K562 (cell line): Measurements from ENCODE around the gene AMELX. TPM values are rescaled to one million over a fixed set of nuclear protein-coding genes. Genes with fewer than 3 reads are reported as not detected.

ENCODE experiments used
- ATAC-seq: fragments of 200-7000 bp; cut with Tn5 transposase; 3 replicates; pipeline ENCODE4 v1.9.1; 2020; ENCODE audit warnings: moderate library complexity
- BruUV-seq: library from RNA; stranded (reverse); fragments of 400-500 nt; replicated peaks from 2 replicates; lab custom pipeline; 2021; lab: Mats Ljungman, UMichigan
- CTCF ChIA-PET: fragments of 300-600 bp; formaldehyde crosslinking; extraction: SDS; loops from one replicate; lab custom pipeline; 2021; ENCODE audit warnings: low intra/inter-chr PET ratio; lab: Yijun Ruan, JAX
- POLR2A ChIA-PET: fragments of 300-600, 350-650 bp; sonication (Branson Sonifier 250); formaldehyde crosslinking; extraction: SDS; loops from one replicate; lab custom pipeline; 2021; ENCODE audit warnings: antibody characterized with exemption, inconsistent platforms; lab: Yijun Ruan, JAX
- DNase-seq, 4 experiments: peaks; one replicate each; pipeline versions ENCODE4 v3.0.0 to v3.0.0-alpha.2; 2011 to 2018; ENCODE audit warnings: low spot score in 3 of 4, mixed read lengths in 3 of 4; ENCODE audit errors: extremely low read depth in 1 of 4
- FAIRE-seq: peaks from 2 replicates; lab custom pipeline; 2011; peaks lifted over from hg19 to GRCh38; lab: Jason Lieb, UNC
- H2AFZ ChIP-seq: 2 replicates; pipeline ENCODE4 v1.6.0; 2011; ENCODE audit warnings: low read depth, low read length, control low read depth, inconsistent platforms
- H3K27ac ChIP-seq: fragments of 200-600 bp; 3 replicates; pipeline ENCODE4 v1.8.0; 2011; ENCODE audit warnings: low read depth, mild to moderate bottlenecking, control low read depth, inconsistent platforms, low read length, moderate library complexity, mixed read lengths; ENCODE audit errors: extremely low read depth
- H3K27me3 ChIP-seq, 2 experiments: fragments of 300-600 bp in 1 of 2; 2 replicates in 1 of 2; 3 replicates in 1 of 2; pipeline versions ENCODE4 v1.6.0 to v1.8.0; 2011; ENCODE audit warnings: inconsistent platforms in 2 of 2, low read length in 2 of 2, mild to moderate bottlenecking in 1 of 2, mixed read lengths in 1 of 2, moderate library complexity in 1 of 2; ENCODE audit not compliant: control insufficient read depth in 2 of 2, insufficient read depth in 2 of 2
- H3K36me3 ChIP-seq: fragments of 300-600 bp; 3 replicates; pipeline ENCODE4 v1.8.0; 2011; ENCODE audit warnings: mild to moderate bottlenecking, low read length, inconsistent platforms; ENCODE audit not compliant: control insufficient read depth, insufficient read depth
- H3K4me1 ChIP-seq, 2 experiments: fragments of 200-600 bp in 1 of 2; replicated peaks in 1 of 2; 2 replicates in 1 of 2; 3 replicates in 1 of 2; pipeline versions ENCODE4 v1.5.1 to v1.8.0; 2011; ENCODE audit warnings: inconsistent platforms in 2 of 2, low read length in 2 of 2, mild to moderate bottlenecking in 1 of 2, mixed read lengths in 1 of 2, moderate library complexity in 1 of 2; ENCODE audit not compliant: control insufficient read depth in 2 of 2, insufficient read depth in 2 of 2
- H3K4me2 ChIP-seq: 2 replicates; pipeline ENCODE4 v1.6.1; 2011; ENCODE audit warnings: low read length, control low read depth, inconsistent platforms, mixed read lengths; ENCODE audit not compliant: insufficient read depth
- H3K4me3 ChIP-seq: fragments of 200-600 bp; sonication (generic), shearing (Covaris generic); 2 replicates; pipeline ENCODE4 v1.5.1; 2016; ENCODE audit warnings: control low read depth, inconsistent platforms
- H3K79me2 ChIP-seq: fragments of 200-600 bp; 3 replicates; pipeline ENCODE4 v1.8.0; 2011; ENCODE audit warnings: low read length, inconsistent platforms; ENCODE audit not compliant: control insufficient read depth, insufficient read depth
- H3K9ac ChIP-seq, 2 experiments: 2 replicates each; pipeline versions ENCODE4 v1.6.0 to v1.6.1; 2011; ENCODE audit warnings: low read depth in 2 of 2, low read length in 2 of 2, control low read depth in 1 of 2, inconsistent platforms in 1 of 2, mild to moderate bottlenecking in 1 of 2, mixed read lengths in 1 of 2; ENCODE audit not compliant: insufficient read depth in 1 of 2
- H3K9me1 ChIP-seq: one replicate; pipeline ENCODE4 v1.6.0; 2011; ENCODE audit warnings: inconsistent platforms, mild to moderate bottlenecking, low read length, moderate library complexity; ENCODE audit not compliant: control insufficient read depth, insufficient read depth
- H3K9me3 ChIP-seq: replicated peaks from 2 replicates; pipeline ENCODE4 v1.5.1; 2011; ENCODE audit warnings: low read depth, low read length, inconsistent platforms; ENCODE audit not compliant: control insufficient read depth, insufficient read depth
- H4K20me1 ChIP-seq: replicated peaks from 2 replicates; pipeline ENCODE4 v1.6.1; 2011; ENCODE audit warnings: low read length, inconsistent platforms, mixed read lengths; ENCODE audit not compliant: control insufficient read depth, insufficient read depth
- BACH1 ChIP-seq: fragments of 200-800 bp; sonication (Bioruptor generic); IDR thresholded peaks from 2 replicates; pipeline ENCODE4 v1.6.1; 2016; ENCODE audit warnings: missing genetic modification characterization, missing compliant biosample characterization
- COPS2 ChIP-seq: fragments of 450-650 bp; conservative IDR thresholded peaks from 2 replicates; pipeline ENCODE4 v1.6.1; 2016; ENCODE audit warnings: mild to moderate bottlenecking, moderate library complexity
- CTBP1 ChIP-seq: fragments of 450-650 bp; IDR thresholded peaks from 2 replicates; pipeline ENCODE4 v1.6.1; 2016; ENCODE audit warnings: borderline replicate concordance
- FOXJ2 ChIP-seq: fragments of 200-800 bp; sonication (Bioruptor generic); IDR thresholded peaks from 2 replicates; pipeline ENCODE4 v1.6.1; 2016; ENCODE audit warnings: missing genetic modification characterization, missing compliant biosample characterization
- HMGN3 ChIP-seq: IDR thresholded peaks from 2 replicates; pipeline ENCODE4 v1.6.1; 2011; ENCODE audit warnings: borderline replicate concordance, low read depth, mild to moderate bottlenecking, mixed read lengths, low read length; ENCODE audit not compliant: insufficient read length; ENCODE audit errors: extremely low read depth
- KDM2B ChIP-seq: fragments of 250-450 bp; sonication (Bioruptor Pico); IDR thresholded peaks from 2 replicates; pipeline ENCODE4 v1.8.0; 2021; ENCODE audit warnings: mild to moderate bottlenecking, moderate library complexity
- KDM5B ChIP-seq: fragments of 200-600 bp; sonication (generic); IDR thresholded peaks from 2 replicates; pipeline ENCODE4 v1.6.1; 2012; ENCODE audit warnings: low read depth, mild to moderate bottlenecking, moderate library complexity, low read length, control low read depth, inconsistent platforms; ENCODE audit not compliant: insufficient replicate concordance
- PBX2 ChIP-seq, 2 experiments: IDR thresholded peaks in 1 of 2; conservative IDR thresholded peaks in 1 of 2; 2 replicates each; pipeline ENCODE4 v1.6.1; 2016; ENCODE audit warnings: low read depth in 2 of 2, mild to moderate bottlenecking in 1 of 2, missing compliant biosample characterization in 1 of 2, missing genetic modification characterization in 1 of 2, moderate library complexity in 1 of 2
- PHB ChIP-seq: fragments of 250-450 bp; sonication (Bioruptor Pico); IDR thresholded peaks from 2 replicates; pipeline ENCODE4 v1.5.0; 2021
- PKNOX1 ChIP-seq: fragments of 450-650 bp; IDR thresholded peaks from 2 replicates; pipeline ENCODE4 v1.6.1; 2016
- RAD51 ChIP-seq: fragments of 450-650 bp; IDR thresholded peaks from 2 replicates; pipeline ENCODE4 v1.7.1; 2016; ENCODE audit warnings: low read depth, mild to moderate bottlenecking, borderline replicate concordance
- SOX6 ChIP-seq: fragments of 450-650 bp; IDR thresholded peaks from 2 replicates; pipeline ENCODE4 v1.6.1; 2014; ENCODE audit warnings: mild to moderate bottlenecking
- ZNF134 ChIP-seq: fragments of 250-450 bp; sonication (Bioruptor Pico); conservative IDR thresholded peaks from 2 replicates; pipeline ENCODE4 v1.4.0; 2020
- in situ Hi-C: fragments of 300-500 bp; cut with MboI; formaldehyde crosslinking; loops from 4 replicates; pipeline ENCODE4 v1.15.0; 2018; ENCODE audit warnings: inconsistent platforms, mixed read lengths
- intact Hi-C: fragments of 100-400 bp; cut with micrococcal nuclease; formaldehyde crosslinking; loops from 2 replicates; pipeline ENCODE4 v1.14.2; 2022
- polyA plus RNA-seq, 8 experiments: library from polyadenylated mRNA; depleted of rRNA in 4 of 8; stranded (reverse) in 5 of 8; unstranded in 3 of 8; fragments of >200 nt; fragmentation: Nextera tagmentation in 2 of 8; fragmentation: Illumina TruSeq in 1 of 8; extraction: Ambion mirVana in 2 of 8; extraction: Trizol in 1 of 8; gene quantifications; 2 replicates each; pipeline versions ENCODE4 v1.2.1 to v1.2.3, GENCODE V29; 2011 to 2014; ENCODE audit warnings: inconsistent platforms in 1 of 8, missing spikeins in 1 of 8
- total RNA-seq, 7 experiments: library from RNA; depleted of rRNA in 6 of 7; stranded (reverse); fragments of >200 nt in 6 of 7; fragmentation: Illumina TruSeq in 2 of 7; extraction: Trizol in 2 of 7; gene quantifications; 2 replicates each; pipeline versions ENCODE4 v1.2.1 to v1.2.3, GENCODE V29; 2011 to 2021; ENCODE audit warnings: low replicate concordance in 1 of 7
- TF ChIP-seq, protein P1 (sequence below): fragments of 250-450 bp; sonication (Bioruptor Pico); IDR thresholded peaks from 2 replicates; pipeline ENCODE4 v1.4.0; 2020
- TF ChIP-seq, protein P2 (sequence below): fragments of 450-650 bp; conservative IDR thresholded peaks from 2 replicates; pipeline ENCODE4 v1.6.1; 2016; ENCODE audit warnings: missing genetic modification characterization, low read depth, mild to moderate bottlenecking, missing compliant biosample characterization, moderate library complexity
- TF ChIP-seq, protein P3 (sequence below): sonication (generic); formaldehyde crosslinking; IDR thresholded peaks from 2 replicates; pipeline ENCODE4 v1.5.0; 2020; ENCODE audit warnings: missing genetic modification reagents

AMELX gene
- total and polyA plus RNA-seq, 9 of the 15 experiments (the other 6 are each of a cell fraction or from before 2014, with no cell fraction given) = 0.22 TPM; not detected in 8

- ATAC-seq (peak; percentile 24; the same call in 1 of the 3 replicates), FAIRE-seq (no peak), DNase-seq (no peak)
- ChIA-PET CTCF (no interaction called here), POLR2A (interaction anchor here (0.6 kb wide), 2 partner anchors 17 to 26 kb away, joined by 3 to 4 read pairs; no protein-coding TSS in a partner anchor)
- Histone ChIP-seq H3K4me2 (no peak overlapping the region), H3K79me2 (peaks cover 73% of the 10 kb centered on the region), H3K9ac (peak overlapping the region in 1 of 2 experiments; percentile 20; a peak in 1 of 4 replicates), H2AFZ (no peak overlapping the region), H3K27me3 (no peaks in the 10 kb centered on the region), H3K27ac (peak overlapping the region; percentile 86), H4K20me1 (no peaks in the 10 kb centered on the region), H3K4me3 (no peak overlapping the region), H3K9me3 (no peaks in the 10 kb centered on the region), H3K4me1 (peaks cover 8 to 30% of the 10 kb centered on the region in 2 experiments; a peak in 3 of 5 replicates), H3K36me3 (peaks cover 9% of the 10 kb centered on the region; the same call in 1 of the 3 replicates), H3K9me1 (no peaks in the 10 kb centered on the region)
- in situ Hi-C loops = no loop called here
- intact Hi-C loops = loop anchor here (5.0 kb wide), 1 partner anchor 35 kb away; no protein-coding TSS in a partner anchor
- BruUV-seq = no TSS peak
- TF ChIP-seq, protein P1, sequence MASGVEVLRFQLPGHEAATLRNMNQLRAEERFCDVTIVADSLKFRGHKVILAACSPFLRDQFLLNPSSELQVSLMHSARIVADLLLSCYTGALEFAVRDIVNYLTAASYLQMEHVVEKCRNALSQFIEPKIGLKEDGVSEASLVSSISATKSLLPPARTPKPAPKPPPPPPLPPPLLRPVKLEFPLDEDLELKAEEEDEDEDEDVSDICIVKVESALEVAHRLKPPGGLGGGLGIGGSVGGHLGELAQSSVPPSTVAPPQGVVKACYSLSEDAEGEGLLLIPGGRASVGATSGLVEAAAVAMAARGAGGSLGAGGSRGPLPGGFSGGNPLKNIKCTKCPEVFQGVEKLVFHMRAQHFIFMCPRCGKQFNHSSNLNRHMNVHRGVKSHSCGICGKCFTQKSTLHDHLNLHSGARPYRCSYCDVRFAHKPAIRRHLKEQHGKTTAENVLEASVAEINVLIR (CRISPR knock-in tag) = no peak
- TF ChIP-seq RAD51 = no peak
- peak; percentile 25; the same call in 1 of the 2 replicates for TF ChIP-seq PKNOX1
- TF ChIP-seq, protein P2, sequence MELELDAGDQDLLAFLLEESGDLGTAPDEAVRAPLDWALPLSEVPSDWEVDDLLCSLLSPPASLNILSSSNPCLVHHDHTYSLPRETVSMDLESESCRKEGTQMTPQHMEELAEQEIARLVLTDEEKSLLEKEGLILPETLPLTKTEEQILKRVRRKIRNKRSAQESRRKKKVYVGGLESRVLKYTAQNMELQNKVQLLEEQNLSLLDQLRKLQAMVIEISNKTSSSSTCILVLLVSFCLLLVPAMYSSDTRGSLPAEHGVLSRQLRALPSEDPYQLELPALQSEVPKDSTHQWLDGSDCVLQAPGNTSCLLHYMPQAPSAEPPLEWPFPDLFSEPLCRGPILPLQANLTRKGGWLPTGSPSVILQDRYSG (tag) = no peak
- no peak for TF ChIP-seq SOX6
- no peak for TF ChIP-seq BACH1
- TF ChIP-seq, protein P3, sequence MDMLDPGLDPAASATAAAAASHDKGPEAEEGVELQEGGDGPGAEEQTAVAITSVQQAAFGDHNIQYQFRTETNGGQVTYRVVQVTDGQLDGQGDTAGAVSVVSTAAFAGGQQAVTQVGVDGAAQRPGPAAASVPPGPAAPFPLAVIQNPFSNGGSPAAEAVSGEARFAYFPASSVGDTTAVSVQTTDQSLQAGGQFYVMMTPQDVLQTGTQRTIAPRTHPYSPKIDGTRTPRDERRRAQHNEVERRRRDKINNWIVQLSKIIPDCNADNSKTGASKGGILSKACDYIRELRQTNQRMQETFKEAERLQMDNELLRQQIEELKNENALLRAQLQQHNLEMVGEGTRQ (CRISPR knock-in tag) = no peak
- TF ChIP-seq ZNF134 (CRISPR knock-in tag) = no peak
- no peak for TF ChIP-seq COPS2
- no peak for TF ChIP-seq PHB (CRISPR knock-in tag)
- no peak for TF ChIP-seq CTBP1
- no peak for TF ChIP-seq HMGN3
- no peak for TF ChIP-seq FOXJ2 (tag)
- no peak for TF ChIP-seq KDM2B
- TF ChIP-seq PBX2 (CRISPR knock-in tag; IDR thresholded peaks at IDR 0.05; ENCODE audit: low read depth) = no peak
- TF ChIP-seq PBX2 (tag; conservative IDR thresholded peaks at IDR 0.05; ENCODE audit: low read depth) = peak; percentile 39
- no peak for TF ChIP-seq KDM5B
Observed at GRCh38 chrX:11342673-11343072, 49.5 kb downstream of the AMELX start.
